Stomach smooth muscle (tissue), 2 donors: ENCODE measurements around the gene SLC18A2.
"Not testable (repeated sequence)": the region's sequence is repeated elsewhere in the genome, so short reads cannot be mapped to it uniquely, and the experiment has no call there.

Experiments used
- H3K27ac ChIP-seq: one replicate; pipeline ENCODE4 v1.7.0; 2013; ENCODE audit warnings: mild to moderate bottlenecking, low read length, inconsistent platforms
- H3K27me3 ChIP-seq, 2 donors: one replicate each; pipeline ENCODE4 v1.7.0; 2013; ENCODE audit warnings: low read length in 2 of 2; ENCODE audit not compliant: insufficient read depth in 2 of 2, control insufficient read depth in 1 of 2
- H3K36me3 ChIP-seq, 2 donors: one replicate each; pipeline ENCODE4 v1.7.0; 2013; ENCODE audit warnings: low read length in 2 of 2; ENCODE audit not compliant: control insufficient read depth in 2 of 2, insufficient read depth in 2 of 2
- H3K4me1 ChIP-seq: one replicate; pipeline ENCODE4 v1.7.0; 2013; ENCODE audit warnings: low read length; ENCODE audit not compliant: control insufficient read depth, insufficient read depth
- H3K4me3 ChIP-seq, 2 donors: one replicate each; pipeline ENCODE4 v1.7.0; 2013; ENCODE audit warnings: low read length in 2 of 2
- H3K9ac ChIP-seq, 2 donors: one replicate each; pipeline ENCODE4 v1.7.0; 2013; ENCODE audit warnings: low read length in 2 of 2, mild to moderate bottlenecking in 1 of 2
- H3K9me3 ChIP-seq, 2 donors: one replicate each; pipeline ENCODE4 v1.7.0; 2013; ENCODE audit warnings: low read length in 2 of 2; ENCODE audit not compliant: control insufficient read depth in 2 of 2
- donor health status: healthy.
- donor health status: Pancreatic carcinoma.

The SLC18A2 gene

DNA sequence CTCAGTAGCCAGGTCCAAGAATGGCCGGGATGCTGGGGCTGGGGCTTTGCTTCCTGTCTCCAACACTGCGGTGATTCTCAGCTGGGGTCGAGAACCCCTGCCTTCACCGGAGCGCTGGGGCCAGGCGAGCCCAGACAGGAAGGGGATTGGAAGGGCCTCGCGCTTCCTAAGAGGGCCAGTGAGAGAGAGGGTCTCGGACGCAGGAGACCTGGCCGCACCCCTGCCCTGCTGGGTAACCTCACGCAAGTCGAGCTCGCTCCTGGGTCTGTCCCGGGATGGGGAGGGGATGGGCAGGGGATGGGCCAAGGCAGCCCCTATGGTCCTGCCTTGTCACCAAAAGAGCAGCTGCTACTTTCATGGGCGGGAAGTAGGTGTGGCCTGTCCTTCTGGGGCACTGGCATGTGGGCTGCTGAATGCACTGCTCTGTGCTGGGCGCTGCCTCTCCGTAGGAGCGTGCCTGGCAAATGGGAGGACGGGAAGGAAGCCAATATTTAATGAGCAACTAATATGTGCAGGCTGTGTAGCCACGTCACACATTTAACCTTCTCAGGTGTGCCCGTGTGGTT is 23.6 kb upstream of the SLC18A2 start:
- peak overlapping the region; percentile 74 to 75 for H3K4me3 ChIP-seq
- H3K4me1 ChIP-seq: peaks cover 16% of the 10 kb centered on the region
- H3K36me3 ChIP-seq: no peaks in the 10 kb centered on the region
- H3K9ac ChIP-seq: peak overlapping the region in 1 of 2 donors; percentile 21
- peaks cover 5 to 6% of the 10 kb centered on the region in 2 donors for H3K9me3 ChIP-seq
- H3K27me3 ChIP-seq: peaks cover 32 to 33% of the 10 kb centered on the region in 2 donors
- H3K27ac ChIP-seq: no peak overlapping the region

DNA sequence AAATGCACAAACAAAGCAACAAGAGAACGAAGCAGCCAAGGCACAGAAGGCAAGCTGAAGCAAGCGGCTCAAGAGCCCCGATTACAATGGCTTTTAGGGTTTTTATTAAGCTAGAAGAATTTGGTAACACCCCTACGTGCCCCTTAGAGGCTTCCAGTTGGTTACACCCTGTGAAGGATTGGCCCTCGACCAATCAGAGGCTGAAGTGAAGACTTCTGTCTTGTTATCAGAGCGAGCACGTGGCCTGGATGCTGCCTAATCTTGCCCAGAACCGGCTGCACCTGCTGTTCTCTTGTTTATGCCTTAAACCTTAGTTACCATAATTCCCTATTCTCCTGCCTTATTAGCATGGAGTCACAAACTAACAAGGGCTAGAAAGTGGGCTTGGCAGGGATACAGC is 22.3 kb upstream of the SLC18A2 start:
- Histone ChIP-seq H3K27me3 (peaks cover 32 to 35% of the 10 kb centered on the region in 2 donors), H3K9me3 (no peaks in the 10 kb centered on the region), H3K4me3 (no peak overlapping the region), H3K27ac (no peak overlapping the region), H3K4me1 (peaks cover 16% of the 10 kb centered on the region), H3K36me3 (no peaks in the 10 kb centered on the region), H3K9ac (no peak overlapping the region)

DNA sequence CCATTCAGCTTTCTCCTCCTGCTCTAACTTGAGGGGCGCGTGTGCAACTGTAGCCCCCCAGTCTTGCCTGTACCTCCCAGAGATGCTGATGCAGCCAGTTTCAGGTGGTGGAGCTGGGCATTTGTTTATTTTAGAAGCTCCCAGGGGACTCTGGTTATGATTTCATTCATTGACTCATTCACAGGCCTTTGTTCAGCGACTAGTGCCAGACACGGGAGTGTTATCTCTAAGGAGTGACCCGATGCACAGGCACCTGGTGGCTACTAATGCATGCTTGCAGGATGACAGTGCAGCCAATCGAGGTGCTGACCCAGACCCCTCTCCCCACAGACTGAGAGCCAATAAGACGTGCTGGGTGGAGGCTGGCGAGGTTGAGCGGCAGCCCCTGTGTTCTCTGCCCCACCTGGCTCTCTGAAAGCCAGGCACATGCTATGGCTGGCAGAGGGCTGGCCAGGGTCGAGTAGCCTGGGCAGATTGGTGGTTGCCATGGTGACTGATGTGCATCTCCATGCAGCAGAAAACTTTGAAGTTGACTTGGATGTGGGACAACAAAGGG is 19.7 kb upstream of the SLC18A2 start:
- Histone ChIP-seq H3K27me3 (peaks cover 17 to 24% of the 10 kb centered on the region in 2 donors), H3K36me3 (no peaks in the 10 kb centered on the region)

DNA sequence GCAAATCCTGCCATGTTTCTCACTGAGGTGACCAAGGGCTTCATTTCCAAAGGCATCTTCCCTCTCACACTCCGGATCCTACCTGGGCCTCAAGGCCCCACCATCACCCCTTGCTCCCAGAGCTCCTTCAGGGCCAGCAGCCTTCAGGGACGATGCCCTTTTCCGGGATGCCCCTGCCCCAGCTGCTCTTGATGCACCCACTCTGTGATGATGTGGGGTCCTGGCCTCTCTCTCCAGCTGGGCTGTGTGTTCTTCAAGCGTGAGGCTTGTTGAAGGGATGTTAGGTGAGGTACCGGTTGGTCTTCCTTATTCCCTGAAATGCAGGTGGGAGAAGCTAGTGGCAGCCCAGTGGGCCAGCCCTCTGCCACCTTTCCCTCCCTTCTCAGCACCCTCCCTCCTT is 18.4 kb upstream of the SLC18A2 start:
- Histone ChIP-seq H3K4me3 (no peak overlapping the region), H3K27me3 (peaks cover 5 to 22% of the 10 kb centered on the region in 2 donors), H3K36me3 (no peaks in the 10 kb centered on the region), H3K27ac (no peak overlapping the region), H3K9me3 (no peaks in the 10 kb centered on the region), H3K4me1 (no peaks in the 10 kb centered on the region), H3K9ac (no peak overlapping the region)

More for the DNA sequence above, 19.7 kb upstream of the SLC18A2 start:
- no peak overlapping the region for H3K27ac ChIP-seq
- no peak overlapping the region for H3K4me3 ChIP-seq
- no peaks in the 10 kb centered on the region for H3K9me3 ChIP-seq
- H3K4me1 ChIP-seq: peaks cover 12% of the 10 kb centered on the region
- no peak overlapping the region for H3K9ac ChIP-seq

DNA sequence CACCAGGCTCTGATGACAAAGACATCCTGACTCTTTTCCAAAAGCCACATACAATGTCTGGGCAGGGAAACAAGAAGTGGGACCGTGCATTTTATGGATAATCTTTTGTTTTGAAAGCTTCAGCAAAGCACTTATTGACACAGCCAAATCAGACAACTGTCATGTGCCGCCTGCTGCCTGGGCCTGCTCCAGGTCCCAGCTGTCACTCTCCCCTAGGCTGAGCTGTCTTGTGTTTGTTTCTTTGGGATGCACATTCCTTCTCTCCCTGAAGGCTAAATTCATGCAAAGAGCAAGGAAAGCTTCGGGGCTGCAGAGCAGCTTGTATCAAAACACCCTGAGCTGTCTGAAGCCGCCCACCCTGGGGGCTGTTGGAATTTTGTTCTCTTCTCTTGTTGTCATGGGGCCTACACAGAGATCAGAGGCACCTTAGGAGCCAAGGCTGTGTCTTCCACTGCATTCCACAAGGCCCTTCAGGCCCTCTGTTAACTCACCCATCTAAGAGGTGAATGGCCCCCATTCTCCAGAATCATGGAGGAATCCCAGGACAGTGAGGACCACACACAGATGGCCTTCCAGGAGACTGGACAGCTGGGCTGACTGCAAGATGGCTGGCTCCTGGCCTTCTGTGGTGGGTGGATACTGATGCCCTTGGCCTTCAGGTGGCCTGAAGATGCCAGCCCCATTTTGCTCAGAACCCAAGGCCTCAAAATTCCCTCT is 17.8 kb upstream of the SLC18A2 start:
- H3K36me3 ChIP-seq: no peaks in the 10 kb centered on the region
- no peaks in the 10 kb centered on the region for H3K9me3 ChIP-seq
- no peaks in the 10 kb centered on the region for H3K4me1 ChIP-seq
- no peak overlapping the region for H3K9ac ChIP-seq
- H3K4me3 ChIP-seq: no peak overlapping the region
- H3K27ac ChIP-seq: no peak overlapping the region
- peaks cover 2 to 20% of the 10 kb centered on the region in 2 donors for H3K27me3 ChIP-seq

DNA sequence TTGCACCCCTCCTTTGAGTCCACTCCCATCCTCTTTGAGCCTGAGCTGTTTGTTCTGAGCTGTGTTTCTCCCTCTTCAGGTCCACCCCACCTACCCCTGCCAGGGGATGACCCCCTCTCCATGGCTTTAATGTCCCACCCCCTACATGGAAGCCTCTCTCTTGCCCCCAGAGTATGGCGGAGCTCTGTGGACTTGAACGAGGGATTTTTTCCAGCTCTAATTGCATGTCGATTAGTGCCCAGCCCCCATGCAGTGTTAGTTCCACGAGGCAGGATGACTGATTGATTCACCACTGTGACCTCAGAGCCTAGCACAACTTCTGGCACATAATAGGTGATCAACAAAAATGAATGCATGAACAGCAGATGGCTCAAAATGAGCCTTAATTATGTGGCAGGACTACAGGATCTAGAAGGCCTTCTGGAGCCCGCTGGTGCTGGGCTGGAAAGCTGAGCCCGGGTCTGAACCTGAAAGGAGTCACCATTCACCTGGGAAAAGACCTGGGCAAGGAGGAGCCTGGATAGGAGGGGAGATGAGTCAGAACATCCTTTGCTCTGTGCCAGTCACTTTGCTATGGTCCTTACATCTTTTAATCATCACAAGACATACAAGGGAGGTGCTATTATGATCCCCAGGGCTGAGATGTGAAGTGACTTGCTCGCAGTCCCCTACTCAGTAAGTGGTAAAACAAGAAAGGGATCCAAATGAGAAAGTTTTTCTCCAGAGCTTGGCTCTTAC is 17.1 kb upstream of the SLC18A2 start:
- Histone ChIP-seq H3K4me3 (no peak overlapping the region), H3K27me3 (peaks cover 2 to 18% of the 10 kb centered on the region in 2 donors), H3K4me1 (no peaks in the 10 kb centered on the region), H3K27ac (no peak overlapping the region), H3K9me3 (no peaks in the 10 kb centered on the region), H3K36me3 (no peaks in the 10 kb centered on the region), H3K9ac (no peak overlapping the region)

DNA sequence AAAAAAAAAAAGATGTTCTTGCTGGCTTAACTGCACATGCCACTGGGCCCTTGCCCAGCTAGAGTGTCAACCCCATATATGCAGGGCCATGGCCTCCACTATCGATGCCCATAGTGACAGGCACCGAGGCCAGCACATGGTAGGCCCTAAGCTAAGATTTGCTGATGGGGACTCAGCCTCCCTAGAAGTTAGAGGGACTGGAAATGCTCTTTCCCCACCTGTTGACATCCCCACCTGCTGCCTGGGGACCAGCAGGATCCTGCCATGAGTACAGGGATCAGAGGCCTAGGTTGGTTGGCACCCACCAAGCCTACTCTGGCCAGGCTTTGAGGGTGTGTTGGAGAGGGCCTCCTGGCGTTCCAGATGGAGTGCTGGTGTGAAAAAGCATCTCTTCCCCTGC is 16.0 kb upstream of the SLC18A2 start:
- H3K9me3 ChIP-seq: no peaks in the 10 kb centered on the region
- no peak overlapping the region for H3K27ac ChIP-seq
- H3K36me3 ChIP-seq: no peaks in the 10 kb centered on the region
- H3K4me3 ChIP-seq: no peak overlapping the region
- peaks cover 5 to 16% of the 10 kb centered on the region in 2 donors for H3K27me3 ChIP-seq
- H3K9ac ChIP-seq: no peak overlapping the region
- H3K4me1 ChIP-seq: no peaks in the 10 kb centered on the region

DNA sequence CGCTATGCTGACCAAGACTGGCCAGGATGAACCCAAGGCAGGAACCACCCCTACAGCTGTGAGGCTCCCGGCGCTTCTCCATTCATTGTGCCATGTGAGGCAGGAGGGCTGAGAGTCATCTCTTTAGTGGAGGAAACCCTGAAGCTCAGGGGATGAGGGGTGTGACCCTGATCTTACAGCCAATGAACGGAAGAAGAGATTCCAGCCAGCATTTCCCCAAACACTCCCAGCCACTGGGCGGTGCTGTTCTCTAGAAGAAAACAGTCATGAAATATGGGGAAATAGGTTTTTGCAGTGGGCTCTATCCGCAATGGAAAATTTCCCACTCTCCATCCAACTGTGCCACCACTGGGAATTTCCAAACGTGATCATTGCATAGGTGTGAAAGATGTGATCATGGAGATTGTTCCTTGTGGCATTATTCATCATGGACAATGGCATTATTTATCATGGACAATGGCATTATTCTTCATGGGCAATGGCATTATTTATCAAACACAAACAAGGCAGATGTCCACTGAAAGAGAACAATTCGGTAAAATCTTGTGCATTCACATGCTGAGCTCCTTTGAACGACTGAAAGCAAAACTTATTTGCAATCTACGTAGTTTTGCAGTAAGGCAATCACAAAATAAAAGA is 14.0 kb upstream of the SLC18A2 start:
- no peak overlapping the region for H3K27ac ChIP-seq
- H3K4me3 ChIP-seq: no peak overlapping the region
- H3K9me3 ChIP-seq: no peaks in the 10 kb centered on the region
- no peaks in the 10 kb centered on the region for H3K4me1 ChIP-seq
- no peak overlapping the region for H3K9ac ChIP-seq
- H3K27me3 ChIP-seq: peaks cover 7 to 19% of the 10 kb centered on the region in 2 donors
- H3K36me3 ChIP-seq: no peaks in the 10 kb centered on the region

DNA sequence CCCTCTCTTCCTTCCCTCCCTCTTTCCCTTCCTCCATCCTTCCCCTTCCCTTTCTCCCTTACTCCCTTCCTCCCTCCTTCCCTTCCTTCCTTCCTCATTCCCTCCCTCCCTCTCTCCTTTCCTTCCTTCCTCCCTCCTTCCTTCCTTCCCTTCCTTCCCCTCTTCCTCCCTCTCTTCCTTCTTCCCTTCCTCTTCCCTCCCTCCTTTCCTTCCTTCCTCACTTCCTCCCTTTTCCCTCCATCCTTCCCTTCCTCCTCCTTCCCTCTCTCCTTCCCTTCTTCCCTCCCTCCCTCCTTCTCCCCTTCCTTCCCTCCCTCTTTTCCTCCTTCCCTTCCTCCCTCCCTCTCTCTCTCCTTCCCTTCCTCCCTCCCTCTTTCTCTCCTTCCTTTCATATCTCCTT is 12.7 kb upstream of the SLC18A2 start:
- peaks cover 6 to 19% of the 10 kb centered on the region in 2 donors for H3K27me3 ChIP-seq
- no peaks in the 10 kb centered on the region for H3K4me1 ChIP-seq
- H3K9me3 ChIP-seq: no peaks in the 10 kb centered on the region
- H3K27ac ChIP-seq: no peak overlapping the region
- no peak overlapping the region for H3K4me3 ChIP-seq
- no peak overlapping the region for H3K9ac ChIP-seq
- H3K36me3 ChIP-seq: no peaks in the 10 kb centered on the region

DNA sequence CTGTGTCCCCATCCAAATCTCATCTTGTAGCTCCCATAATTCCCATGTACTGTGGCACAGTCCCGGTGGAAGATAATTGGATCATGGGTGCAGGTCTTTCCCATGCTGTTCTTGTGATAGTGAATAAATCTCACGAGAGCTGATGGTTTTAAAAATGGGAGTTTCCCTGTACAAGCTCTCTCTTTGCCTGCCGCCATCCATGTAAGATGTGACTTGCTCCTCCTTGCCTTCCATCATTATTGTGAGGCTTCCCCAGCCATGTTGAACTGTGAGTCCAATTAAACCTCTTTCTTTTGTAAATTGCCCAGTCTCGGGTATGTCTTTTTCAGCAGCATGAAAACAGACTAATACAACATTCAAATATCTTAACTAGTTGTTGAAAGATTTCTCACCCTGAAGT is 10.8 kb upstream of the SLC18A2 start:
- H3K36me3 ChIP-seq, H3K4me3 ChIP-seq, H3K9me3 ChIP-seq, H3K4me1 ChIP-seq, H3K27ac ChIP-seq, H3K9ac ChIP-seq: not testable (repeated sequence)
- peaks cover 5 to 14% of the 10 kb centered on the region in 2 donors for H3K27me3 ChIP-seq
